A673 (cell line): ENCODE results near the gene GRB10. TPM values are rescaled to one million over a fixed set of nuclear protein-coding genes. Genes with fewer than 3 reads are reported as not detected.

Experiments used
- BruUV-seq: library from RNA; stranded (reverse); fragments of 400-500 nt; replicated peaks from 2 replicates; lab custom pipeline; 2021; lab: Mats Ljungman, UMichigan
- CTCF ChIA-PET: fragments of 300-600 bp; sonication (Branson Sonifier 250); formaldehyde crosslinking; loops from one replicate; lab custom pipeline; 2022; ENCODE audit warnings: antibody characterized with exemption; lab: Charles Lee
- POLR2A ChIA-PET: fragments of 300-600 bp; sonication (Branson Sonifier 250); formaldehyde crosslinking; loops from one replicate; lab custom pipeline; 2022; ENCODE audit warnings: antibody characterized with exemption; ENCODE audit not compliant: low non-redundant PET; lab: Charles Lee
- DNase-seq: peaks from one replicate; pipeline ENCODE4 v3.0.0-alpha.2; 2015; ENCODE audit warnings: low spot score
- H3K27ac ChIP-seq: fragments of 200-600 bp; sonication (generic); 2 replicates; pipeline ENCODE4 v1.5.1; 2016; ENCODE audit warnings: mixed run types, low read depth, mild to moderate bottlenecking, mixed read lengths, antibody characterized with exemption, low read length; ENCODE audit not compliant: poor library complexity, severe bottlenecking
- H3K27me3 ChIP-seq: fragments of 200-600 bp; sonication (generic); replicated peaks from 2 replicates; pipeline ENCODE4 v1.6.1; 2017; ENCODE audit warnings: mixed run types, low read depth, mild to moderate bottlenecking, mixed read lengths, antibody characterized with exemption, low read length; ENCODE audit not compliant: insufficient read depth, poor library complexity
- H3K36me3 ChIP-seq: fragments of 200-600 bp; sonication (generic); 2 replicates; pipeline ENCODE4 v1.6.1; 2016; ENCODE audit warnings: mixed run types, mild to moderate bottlenecking, mixed read lengths, antibody characterized with exemption, low read length; ENCODE audit not compliant: insufficient read depth, poor library complexity, severe bottlenecking
- H3K4me1 ChIP-seq: fragments of 200-600 bp; sonication (generic); 2 replicates; pipeline ENCODE4 v1.6.1; 2017; ENCODE audit warnings: mixed run types, mild to moderate bottlenecking, mixed read lengths, antibody characterized with exemption, low read length; ENCODE audit not compliant: insufficient read depth, poor library complexity, severe bottlenecking
- H3K4me3 ChIP-seq: fragments of 200-600 bp; sonication (generic); 2 replicates; pipeline ENCODE4 v1.5.1; 2016; ENCODE audit warnings: low read depth, mixed run types, mild to moderate bottlenecking, mixed read lengths, low read length; ENCODE audit not compliant: poor library complexity, severe bottlenecking
- H3K9me3 ChIP-seq: fragments of 200-600 bp; sonication (generic); 2 replicates; pipeline ENCODE4 v1.6.1; 2016; ENCODE audit warnings: mixed run types, low read depth, mild to moderate bottlenecking, mixed read lengths, antibody characterized with exemption, low read length; ENCODE audit not compliant: poor library complexity, severe bottlenecking
- EZH2 ChIP-seq: fragments of 200-600 bp; sonication (generic); IDR thresholded peaks from 2 replicates; pipeline ENCODE4 v1.6.1; 2017; ENCODE audit warnings: borderline replicate concordance, low read depth, mild to moderate bottlenecking, mixed read lengths, antibody characterized with exemption, low read length; ENCODE audit not compliant: poor library complexity, severe bottlenecking
- intact Hi-C: fragments of 100-400 bp; cut with micrococcal nuclease; formaldehyde crosslinking; loops from one replicate; pipeline ENCODE4 v1.10.0; 2022; ENCODE audit not compliant: unreplicated experiment
- total RNA-seq: library from RNA; stranded (reverse); gene quantifications from 2 replicates; pipeline ENCODE4 v1.2.3, GENCODE V29; 2021
- TF ChIP-seq, protein P1 (sequence below): fragments of 300-800, 200-600 bp; sonication (generic); conservative IDR thresholded peaks from 2 replicates; pipeline ENCODE4 v1.5.1; 2017; ENCODE audit warnings: low read depth, mild to moderate bottlenecking, antibody characterized with exemption, low read length, moderate library complexity, mixed read lengths

The GRB10 gene
- total RNA-seq, 1 experiment from 2014 or later = 0.41 TPM

DNA sequence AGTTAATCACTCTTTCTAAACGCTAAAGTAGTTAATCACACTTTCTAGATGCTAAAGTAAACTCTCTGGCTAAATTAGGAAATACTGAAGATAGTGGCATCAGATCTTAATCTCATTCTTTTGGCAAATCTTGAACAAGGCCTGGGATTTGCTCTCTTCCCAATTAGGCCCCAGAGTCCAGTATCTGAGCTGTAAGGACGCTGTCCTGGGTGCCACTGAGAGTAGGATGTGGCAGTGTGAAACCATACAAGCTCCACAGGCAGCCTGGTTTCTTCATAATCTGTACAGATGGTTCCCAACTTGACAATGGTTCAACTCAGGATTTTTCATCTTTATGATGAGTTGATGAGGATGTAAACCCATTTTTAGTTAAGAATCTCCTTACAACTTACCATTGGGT is 36.9 kb downstream of the GRB10 start:
- Histone ChIP-seq H3K4me1 (no peaks in the 10 kb centered on the region), H3K27me3 (no peaks in the 10 kb centered on the region), H3K4me3 (no peak overlapping the region), H3K9me3 (no peaks in the 10 kb centered on the region), H3K27ac (no peak overlapping the region), H3K36me3 (no peaks in the 10 kb centered on the region)
- BruUV-seq = no TSS peak
- ChIA-PET POLR2A (no interaction called here), CTCF (no interaction called here)
- DNase-seq = no peak
- intact Hi-C loops = no loop called here
- TF ChIP-seq, protein P1, sequence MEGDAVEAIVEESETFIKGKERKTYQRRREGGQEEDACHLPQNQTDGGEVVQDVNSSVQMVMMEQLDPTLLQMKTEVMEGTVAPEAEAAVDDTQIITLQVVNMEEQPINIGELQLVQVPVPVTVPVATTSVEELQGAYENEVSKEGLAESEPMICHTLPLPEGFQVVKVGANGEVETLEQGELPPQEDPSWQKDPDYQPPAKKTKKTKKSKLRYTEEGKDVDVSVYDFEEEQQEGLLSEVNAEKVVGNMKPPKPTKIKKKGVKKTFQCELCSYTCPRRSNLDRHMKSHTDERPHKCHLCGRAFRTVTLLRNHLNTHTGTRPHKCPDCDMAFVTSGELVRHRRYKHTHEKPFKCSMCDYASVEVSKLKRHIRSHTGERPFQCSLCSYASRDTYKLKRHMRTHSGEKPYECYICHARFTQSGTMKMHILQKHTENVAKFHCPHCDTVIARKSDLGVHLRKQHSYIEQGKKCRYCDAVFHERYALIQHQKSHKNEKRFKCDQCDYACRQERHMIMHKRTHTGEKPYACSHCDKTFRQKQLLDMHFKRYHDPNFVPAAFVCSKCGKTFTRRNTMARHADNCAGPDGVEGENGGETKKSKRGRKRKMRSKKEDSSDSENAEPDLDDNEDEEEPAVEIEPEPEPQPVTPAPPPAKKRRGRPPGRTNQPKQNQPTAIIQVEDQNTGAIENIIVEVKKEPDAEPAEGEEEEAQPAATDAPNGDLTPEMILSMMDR = no peak
- no peak for TF ChIP-seq EZH2

DNA sequence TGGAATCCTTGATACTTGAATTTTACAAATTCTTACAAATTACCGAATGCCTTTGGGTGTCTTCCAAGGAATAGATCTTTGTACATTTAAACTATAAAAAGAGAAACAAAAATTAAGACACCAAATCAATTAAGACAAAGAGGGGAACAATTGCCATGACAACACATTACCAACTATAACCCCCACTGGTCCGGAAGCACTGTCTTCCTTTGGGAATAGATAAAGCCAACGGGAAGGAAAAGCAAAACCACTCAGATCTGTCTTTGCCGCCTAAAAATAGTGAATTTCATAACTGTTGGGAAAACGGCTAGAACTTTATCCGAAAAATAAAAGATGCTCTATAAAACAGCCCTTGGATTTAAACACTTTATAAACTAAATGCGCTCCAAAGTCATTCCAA is 37.4 kb downstream of the GRB10 start:
- no TSS peak for BruUV-seq
- intact Hi-C loops = no loop called here
- Histone ChIP-seq H3K36me3 (no peaks in the 10 kb centered on the region), H3K4me1 (no peaks in the 10 kb centered on the region), H3K27ac (no peak overlapping the region), H3K9me3 (no peaks in the 10 kb centered on the region), H3K4me3 (no peak overlapping the region), H3K27me3 (no peaks in the 10 kb centered on the region)
- TF ChIP-seq, protein P1 = no peak
- no peak for TF ChIP-seq EZH2
- DNase-seq = no peak
- ChIA-PET CTCF (no interaction called here), POLR2A (no interaction called here)

DNA sequence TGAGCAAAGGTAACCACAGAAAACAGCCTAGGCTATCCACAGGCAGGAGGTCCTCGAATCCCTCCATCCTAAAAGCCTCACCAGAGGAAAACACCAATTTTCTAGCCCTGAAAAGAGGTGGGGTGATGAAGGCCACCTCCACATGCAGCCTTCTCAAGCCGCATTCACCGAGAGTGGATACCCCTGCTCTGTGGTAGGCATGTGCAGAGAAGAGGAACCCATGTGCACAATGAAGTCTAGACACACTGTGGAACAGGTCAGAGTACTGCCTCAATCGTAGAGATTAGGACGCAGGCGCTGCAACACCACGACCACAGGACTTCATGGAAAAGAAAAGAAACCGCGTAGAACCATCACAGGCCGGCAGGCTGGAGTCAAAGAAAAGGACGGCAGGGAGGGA is 38.8 kb downstream of the GRB10 start:
- H3K27ac ChIP-seq = no peak overlapping the region

More for the DNA sequence above, 38.8 kb downstream of the GRB10 start:
- Histone ChIP-seq H3K36me3 (no peaks in the 10 kb centered on the region), H3K4me1 (no peaks in the 10 kb centered on the region), H3K4me3 (no peak overlapping the region), H3K27me3 (no peaks in the 10 kb centered on the region), H3K9me3 (no peaks in the 10 kb centered on the region)
- ChIA-PET POLR2A (no interaction called here), CTCF (no interaction called here)
- no TSS peak for BruUV-seq
- no peak for DNase-seq
- intact Hi-C loops = no loop called here
- TF ChIP-seq, protein P1 = no peak
- no peak for TF ChIP-seq EZH2
